ENCODE measurements around the gene FAM234A. TPM values are rescaled to one million over a fixed set of nuclear protein-coding genes. Genes with fewer than 3 reads are reported as not detected.

Gene FAM234A
- total RNA-seq, 2 experiments from 2014 or later = 10.9 to 26.8 TPM

GRCh38 chr16:268141-269053 is 33.8 kb downstream of the FAM234A start:
- Histone ChIP-seq H3K9me2 (ENCODE audit: insufficient read depth, low read length) (no peaks in the 10 kb centered on the region), H3K9me3 (ENCODE audit: low read length) (no peaks in the 10 kb centered on the region), H3K4me1 (ENCODE audit: insufficient read depth, low read length, poor library complexity, severe bottlenecking) (no peaks in the 10 kb centered on the region), H3K4me2 (ENCODE audit: low read length) (no peak overlapping the region), H3K79me2 (ENCODE audit: insufficient read depth, low read depth, low read length) (no peaks in the 10 kb centered on the region), H2AFZ (ENCODE audit: low read length) (no peak overlapping the region), H3K27ac (ENCODE audit: low read depth, low read length, poor library complexity, severe bottlenecking) (no peak overlapping the region), H4K20me1 (ENCODE audit: insufficient read depth, low read length) (no peaks in the 10 kb centered on the region), H3K4me3 (ENCODE audit: low read depth, low read length, poor library complexity, severe bottlenecking) (no peak overlapping the region), H3K36me3 (ENCODE audit: insufficient read depth, low read length) (no peaks in the 10 kb centered on the region)
- CTCF ChIA-PET (ENCODE audit: unreplicated experiment) = no interaction called here
- no peak for DNase-seq (ENCODE audit: low spot score)
- intact Hi-C loops (cut with micrococcal nuclease; ENCODE audit: unreplicated experiment) = no loop called here
- TF ChIP-seq EZH2phosphoT487 (IDR thresholded peaks at IDR 0.05; ENCODE audit: borderline replicate concordance, low read depth, low read length) (no peak), CTCF (conservative IDR thresholded peaks at IDR 0.05; ENCODE audit: low read length) (no peak)
- POLR2A ChIA-PET = no interaction called here
- BruUV-seq (replicated peaks) = no TSS peak

- POLR2A ChIA-PET = no interaction called here
- no peak overlapping the region for H3K4me3 ChIP-seq (ENCODE audit: low read depth, low read length, poor library complexity, severe bottlenecking)
- H3K36me3 ChIP-seq (ENCODE audit: insufficient read depth, low read length) = no peaks in the 10 kb centered on the region
- no peaks in the 10 kb centered on the region for H3K9me2 ChIP-seq (ENCODE audit: insufficient read depth, low read length)
- CTCF ChIA-PET (ENCODE audit: unreplicated experiment) = no interaction called here
- no peaks in the 10 kb centered on the region for H3K79me2 ChIP-seq (ENCODE audit: insufficient read depth, low read depth, low read length)
- H2AFZ ChIP-seq (ENCODE audit: low read length) = no peak overlapping the region
- TF ChIP-seq EZH2phosphoT487 (IDR thresholded peaks at IDR 0.05; ENCODE audit: borderline replicate concordance, low read depth, low read length) = no peak
- TF ChIP-seq CTCF (conservative IDR thresholded peaks at IDR 0.05; ENCODE audit: low read length) = no peak
- H3K9me3 ChIP-seq (ENCODE audit: low read length) = no peaks in the 10 kb centered on the region
- no peak for DNase-seq (ENCODE audit: low spot score)
- no peak overlapping the region for H3K27ac ChIP-seq (ENCODE audit: low read depth, low read length, poor library complexity, severe bottlenecking)
- intact Hi-C loops (cut with micrococcal nuclease; ENCODE audit: unreplicated experiment) = no loop called here
- BruUV-seq (replicated peaks) = no TSS peak
- no peaks in the 10 kb centered on the region for H4K20me1 ChIP-seq (ENCODE audit: insufficient read depth, low read length)
- H3K4me1 ChIP-seq (ENCODE audit: insufficient read depth, low read length, poor library complexity, severe bottlenecking) = no peaks in the 10 kb centered on the region
- H3K4me2 ChIP-seq (ENCODE audit: low read length) = no peak overlapping the region
Measured at GRCh38 chr16:269061-269796, 34.6 kb downstream of the FAM234A start.
